Mesendoderm (in vitro differentiated cells): ENCODE data around the gene OPN4.
A peak's percentile ranks its signal among the peaks of the same experiment; 100 is the strongest.

Experiments used
- DNase-seq: peaks from one replicate; pipeline ENCODE4 v3.0.0; 2013
- H2AK5ac ChIP-seq: 2 replicates; pipeline ENCODE4 v1.6.1; 2013; ENCODE audit warnings: low read length, inconsistent platforms
- H2BK120ac ChIP-seq: 2 replicates; pipeline ENCODE4 v1.6.1; 2013; ENCODE audit warnings: low read depth, mild to moderate bottlenecking, low read length, moderate library complexity, mixed read lengths
- H2BK15ac ChIP-seq: replicated peaks from 2 replicates; pipeline ENCODE4 v1.6.1; 2013; ENCODE audit warnings: low read depth, mild to moderate bottlenecking, moderate library complexity
- H2BK5ac ChIP-seq: 2 replicates; pipeline ENCODE4 v1.6.1; 2013; ENCODE audit warnings: low read length, inconsistent platforms
- H3K18ac ChIP-seq: 2 replicates; pipeline ENCODE4 v1.6.1; 2013; ENCODE audit warnings: mild to moderate bottlenecking, low read length, mixed read lengths
- H3K23ac ChIP-seq: one replicate; pipeline ENCODE4 v1.6.1; 2013; ENCODE audit warnings: low read length
- H3K27ac ChIP-seq: 2 replicates; pipeline ENCODE4 v1.5.1; 2013; ENCODE audit warnings: low read depth, mild to moderate bottlenecking, inconsistent platforms, low read length, moderate library complexity
- H3K27me3 ChIP-seq: 2 replicates; pipeline ENCODE4 v1.6.1; 2013; ENCODE audit warnings: low read length, control low read depth, mild to moderate bottlenecking, inconsistent platforms; ENCODE audit not compliant: insufficient read depth, poor library complexity
- H3K36me3 ChIP-seq: 2 replicates; pipeline ENCODE4 v1.6.1; 2013; ENCODE audit warnings: low read length, inconsistent platforms; ENCODE audit not compliant: control insufficient read depth, insufficient read depth
- H3K4ac ChIP-seq: one replicate; pipeline ENCODE4 v1.6.1; 2013; ENCODE audit warnings: low read depth, mild to moderate bottlenecking, low read length, moderate library complexity
- H3K4me1 ChIP-seq: 2 replicates; pipeline ENCODE4 v1.6.1; 2013; ENCODE audit warnings: low read depth, low read length, inconsistent platforms; ENCODE audit not compliant: control insufficient read depth
- H3K4me2 ChIP-seq: 2 replicates; pipeline ENCODE4 v1.6.1; 2013; ENCODE audit warnings: low read length
- H3K4me3 ChIP-seq: 2 replicates; pipeline ENCODE4 v1.5.1; 2013; ENCODE audit warnings: mild to moderate bottlenecking, low read length
- H3K56ac ChIP-seq: one replicate; pipeline ENCODE4 v1.6.1; 2013; ENCODE audit warnings: low read length
- H3K79me1 ChIP-seq: 2 replicates; pipeline ENCODE4 v1.6.1; 2013; ENCODE audit warnings: low read length, inconsistent platforms
- H3K79me2 ChIP-seq: 2 replicates; pipeline ENCODE4 v1.6.1; 2013; ENCODE audit warnings: mild to moderate bottlenecking, low read length; ENCODE audit not compliant: control insufficient read depth, insufficient read depth
- H3K9ac ChIP-seq: 2 replicates; pipeline ENCODE4 v1.6.1; 2013; ENCODE audit warnings: low read length, inconsistent platforms
- H4K5ac ChIP-seq: one replicate; pipeline ENCODE4 v1.6.1; 2013; ENCODE audit warnings: low read length
- H4K8ac ChIP-seq: one replicate; pipeline ENCODE4 v1.6.1; 2013; ENCODE audit warnings: low read depth, mild to moderate bottlenecking, control low read depth, low read length, moderate library complexity
- WGBS: extraction: QIAGEN DNeasy Blood & Tissue Kit; methylation state at CpG from one replicate; pipeline ENCODE4 v1.1.7; 2013; ENCODE audit warnings: low lambda C conversion rate, missing lambda C conversion rate; ENCODE audit not compliant: insufficient coverage; ENCODE audit errors: extremely low coverage; 5-methylcytosine and 5-hydroxymethylcytosine counted together

OPN4 gene

DNA sequence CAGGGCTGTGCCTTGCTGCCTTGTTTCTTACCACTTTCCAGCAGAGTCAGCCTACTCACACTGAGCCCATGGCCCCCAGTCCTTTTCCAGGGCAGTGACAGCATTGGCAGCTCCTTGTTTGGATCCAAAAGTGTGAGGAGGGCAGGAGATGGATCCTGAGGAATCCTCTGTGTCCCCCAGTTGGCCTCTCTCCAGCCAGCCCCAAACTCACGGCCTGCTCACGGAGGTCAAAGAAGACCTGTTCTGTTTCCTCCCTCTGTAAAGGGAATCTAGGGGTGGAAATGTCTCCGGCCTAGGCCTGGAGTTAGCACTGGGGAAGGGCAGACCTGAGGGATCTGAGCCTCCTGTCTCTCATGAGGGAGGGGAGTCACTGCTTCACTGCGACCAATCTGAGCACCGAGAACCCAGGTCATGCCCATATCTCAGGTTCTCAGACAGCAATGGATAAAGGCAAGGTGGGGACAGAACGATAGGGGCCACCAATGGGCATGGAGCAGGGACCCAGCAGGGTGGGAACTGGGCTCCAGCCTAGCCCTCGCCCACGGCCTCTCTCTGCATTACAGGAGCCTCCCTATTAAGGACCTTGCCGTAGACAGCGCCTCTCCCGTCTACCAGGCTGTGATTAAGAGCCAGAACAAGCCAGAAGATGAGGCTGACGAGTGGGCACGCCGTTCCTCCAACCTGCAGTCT, 37.1 kb downstream of the OPN4 start:
- H3K4ac ChIP-seq = no peak overlapping the region
- no peak overlapping the region for H3K27ac ChIP-seq
- peak overlapping the region; percentile 47 for H3K56ac ChIP-seq
- H4K8ac ChIP-seq = no peak overlapping the region
- H3K4me3 ChIP-seq = no peak overlapping the region
- H3K79me1 ChIP-seq = no peaks in the 10 kb centered on the region
- no peak overlapping the region for H2BK120ac ChIP-seq
- H3K18ac ChIP-seq = no peak overlapping the region
- H3K9ac ChIP-seq = no peak overlapping the region
- H3K4me2 ChIP-seq = no peak overlapping the region
- H3K36me3 ChIP-seq = no peaks in the 10 kb centered on the region
- DNase-seq = no peak
- H2BK15ac ChIP-seq = no peak overlapping the region
- no peak overlapping the region for H2BK5ac ChIP-seq
- no peaks in the 10 kb centered on the region for H3K79me2 ChIP-seq
- no peaks in the 10 kb centered on the region for H3K27me3 ChIP-seq
- H3K4me1 ChIP-seq = peaks cover 7% of the 10 kb centered on the region
- H4K5ac ChIP-seq = no peak overlapping the region
- WGBS = no CpG with 5 or more reads among the region's 14 CpGs
- peak overlapping the region; percentile 71 for H2AK5ac ChIP-seq
- H3K23ac ChIP-seq = no peak overlapping the region

DNA sequence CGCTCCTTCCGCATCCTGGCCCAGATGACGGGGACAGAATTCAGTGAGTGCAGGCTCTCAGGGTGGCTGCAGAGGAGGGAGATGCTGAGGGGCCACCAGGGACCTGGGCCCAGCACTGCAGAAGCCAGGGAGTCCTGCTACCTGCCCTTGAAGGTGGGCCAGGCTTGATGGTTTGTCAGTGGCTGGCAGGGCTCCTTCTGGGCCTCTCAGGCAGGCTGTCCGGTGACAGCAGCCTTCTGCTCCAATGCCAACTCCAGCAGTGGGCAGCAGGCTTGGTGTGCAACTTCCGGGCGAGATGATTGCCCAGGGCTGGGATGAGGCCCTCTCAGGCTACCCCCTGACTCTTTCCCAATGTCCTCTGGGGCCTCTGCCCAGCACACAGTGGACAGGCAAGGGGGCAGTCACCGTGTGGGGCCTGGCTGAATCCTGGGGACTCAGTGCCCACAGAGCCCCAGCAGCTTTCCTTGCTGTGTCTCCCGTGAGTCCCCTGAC, 37.7 kb downstream of the OPN4 start:
- no peaks in the 10 kb centered on the region for H3K36me3 ChIP-seq
- no peak overlapping the region for H2AK5ac ChIP-seq
- H4K5ac ChIP-seq = no peak overlapping the region
- no peaks in the 10 kb centered on the region for H3K27me3 ChIP-seq
- no peaks in the 10 kb centered on the region for H3K79me1 ChIP-seq
- H3K4me1 ChIP-seq = peaks cover 7% of the 10 kb centered on the region
- H3K4me3 ChIP-seq = no peak overlapping the region
- no peaks in the 10 kb centered on the region for H3K79me2 ChIP-seq
- H2BK5ac ChIP-seq = no peak overlapping the region
- no peak overlapping the region for H4K8ac ChIP-seq
- no peak overlapping the region for H3K9ac ChIP-seq
- WGBS = no CpG with 5 or more reads among the region's 8 CpGs
- no peak overlapping the region for H3K18ac ChIP-seq
- no peak overlapping the region for H3K56ac ChIP-seq
- DNase-seq = no peak
- H2BK15ac ChIP-seq = no peak overlapping the region
- no peak overlapping the region for H3K4me2 ChIP-seq
- no peak overlapping the region for H3K23ac ChIP-seq
- no peak overlapping the region for H3K27ac ChIP-seq
- no peak overlapping the region for H3K4ac ChIP-seq
- H2BK120ac ChIP-seq = no peak overlapping the region

DNA sequence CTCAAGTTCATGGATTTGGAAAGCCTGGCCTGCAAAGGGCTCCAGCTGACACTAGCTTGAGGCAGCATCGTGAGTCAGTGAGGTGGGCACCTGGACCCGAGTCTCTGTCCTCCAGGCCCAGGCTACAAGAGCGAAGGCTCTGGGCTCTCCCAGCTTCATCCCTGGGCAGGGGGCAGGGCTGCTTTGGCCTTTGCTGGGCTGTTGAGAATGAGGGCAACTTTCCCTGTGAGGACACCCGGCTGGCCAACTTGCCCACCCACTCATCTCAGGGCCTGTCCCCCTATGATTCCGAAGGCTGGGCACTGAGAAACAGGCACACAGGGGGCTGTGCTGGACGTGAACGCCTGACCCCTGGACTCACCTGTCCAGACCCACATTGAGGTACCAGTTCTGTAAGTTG, 38.3 kb downstream of the OPN4 start:
- H3K9ac ChIP-seq = no peak overlapping the region
- no peak overlapping the region for H3K4me3 ChIP-seq
- H3K4me2 ChIP-seq = no peak overlapping the region
- no peak overlapping the region for H2BK120ac ChIP-seq
- H3K27ac ChIP-seq = no peak overlapping the region
- H3K23ac ChIP-seq = no peak overlapping the region
- no peak overlapping the region for H3K18ac ChIP-seq
- H3K36me3 ChIP-seq = no peaks in the 10 kb centered on the region
- H4K5ac ChIP-seq = no peak overlapping the region
- H4K8ac ChIP-seq = no peak overlapping the region
- H3K4me1 ChIP-seq = peaks cover 7% of the 10 kb centered on the region
- no peaks in the 10 kb centered on the region for H3K79me2 ChIP-seq
- no peaks in the 10 kb centered on the region for H3K27me3 ChIP-seq
- no peak overlapping the region for H3K56ac ChIP-seq
- H3K4ac ChIP-seq = no peak overlapping the region
- no peaks in the 10 kb centered on the region for H3K79me1 ChIP-seq
- no peak overlapping the region for H2AK5ac ChIP-seq
- H2BK5ac ChIP-seq = no peak overlapping the region
- no peak for DNase-seq
- WGBS = no CpG with 5 or more reads among the region's 7 CpGs
- H2BK15ac ChIP-seq = no peak overlapping the region

DNA sequence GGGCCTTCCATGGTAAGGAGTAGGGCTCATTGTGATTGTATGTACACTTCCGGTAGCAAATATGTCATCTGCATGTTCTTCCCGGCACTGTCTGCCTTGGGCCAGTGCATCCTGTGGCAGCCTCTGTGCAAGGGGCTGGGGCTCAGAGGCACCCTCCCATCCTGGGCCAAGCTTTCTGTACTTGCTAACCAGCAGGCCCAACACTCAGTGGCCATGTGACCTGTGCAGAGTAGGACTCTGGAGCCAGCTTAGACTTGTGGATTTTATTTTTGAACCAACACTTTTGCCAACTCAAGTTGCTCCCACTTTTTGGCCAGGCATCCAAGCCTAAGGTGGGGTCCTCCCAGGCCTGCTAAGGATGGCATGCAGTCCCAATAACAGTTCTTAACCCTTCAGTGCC, 38.9 kb downstream of the OPN4 start:
- peaks cover 7% of the 10 kb centered on the region for H3K4me1 ChIP-seq
- no peak overlapping the region for H4K5ac ChIP-seq
- H3K27me3 ChIP-seq = no peaks in the 10 kb centered on the region
- no peak overlapping the region for H3K4me3 ChIP-seq
- no peak overlapping the region for H3K4me2 ChIP-seq
- no peak overlapping the region for H2BK120ac ChIP-seq
- no peaks in the 10 kb centered on the region for H3K79me1 ChIP-seq
- no CpG with 5 or more reads among the region's 2 CpGs for whole genome bisulfite sequencing
- H3K56ac ChIP-seq = peak overlapping the region; percentile 76
- H2BK5ac ChIP-seq = no peak overlapping the region
- H4K8ac ChIP-seq = no peak overlapping the region
- no peak overlapping the region for H3K27ac ChIP-seq
- no peak overlapping the region for H3K18ac ChIP-seq
- no peaks in the 10 kb centered on the region for H3K36me3 ChIP-seq
- DNase-seq = no peak
- H2BK15ac ChIP-seq = no peak overlapping the region
- no peak overlapping the region for H3K4ac ChIP-seq
- peak overlapping the region; percentile 16 for H3K9ac ChIP-seq
- H3K79me2 ChIP-seq = no peaks in the 10 kb centered on the region
- no peak overlapping the region for H3K23ac ChIP-seq
- H2AK5ac ChIP-seq = no peak overlapping the region

DNA sequence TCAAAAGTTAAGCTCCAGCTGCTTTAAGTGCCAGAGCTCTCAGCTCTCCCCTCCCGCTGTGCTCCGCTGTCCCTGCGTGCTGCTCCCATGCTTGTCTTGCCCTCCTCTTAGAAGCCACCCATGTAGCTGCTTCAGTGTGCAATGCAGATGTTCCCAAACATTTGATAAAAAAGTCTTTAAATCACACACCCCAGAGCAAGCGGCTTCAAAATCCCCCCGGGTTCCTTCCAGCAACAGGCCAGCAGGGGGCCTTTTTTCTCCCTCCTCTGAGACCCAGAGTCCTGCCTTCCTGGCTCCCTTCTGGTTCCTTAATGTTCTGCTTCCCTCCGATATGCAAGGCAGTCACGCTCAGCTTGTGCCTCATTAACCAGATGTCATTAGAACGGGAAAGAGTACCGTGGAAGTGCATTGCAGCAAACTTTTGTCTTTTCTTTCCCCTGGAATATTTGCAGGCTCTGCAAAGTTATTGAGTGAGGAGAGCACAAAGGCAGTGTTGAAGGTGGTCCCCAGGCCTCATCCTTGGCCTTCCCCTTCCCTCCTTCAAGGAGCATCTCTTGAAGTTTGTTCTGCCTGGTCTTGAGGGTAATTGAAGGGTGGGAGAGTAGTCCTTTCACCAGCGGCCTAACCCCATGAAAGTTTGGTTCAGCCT, 39.5 kb downstream of the OPN4 start:
- no peak overlapping the region for H4K8ac ChIP-seq

More for the DNA sequence above, 39.5 kb downstream of the OPN4 start:
- peak overlapping the region; percentile 30 for H2BK5ac ChIP-seq
- no peak overlapping the region for H2AK5ac ChIP-seq
- no peaks in the 10 kb centered on the region for H3K36me3 ChIP-seq
- no peak overlapping the region for H2BK120ac ChIP-seq
- no CpG with 5 or more reads among the region's 10 CpGs for WGBS
- H3K79me2 ChIP-seq = no peaks in the 10 kb centered on the region
- no peaks in the 10 kb centered on the region for H3K79me1 ChIP-seq
- peak overlapping the region; percentile 23 for H4K5ac ChIP-seq
- no peak overlapping the region for H3K4ac ChIP-seq
- peaks cover 7% of the 10 kb centered on the region for H3K4me1 ChIP-seq
- no peak overlapping the region for H2BK15ac ChIP-seq
- DNase-seq = peak; percentile 65
- peak overlapping the region; percentile 44 for H3K9ac ChIP-seq
- no peak overlapping the region for H3K27ac ChIP-seq
- H3K18ac ChIP-seq = no peak overlapping the region
- no peak overlapping the region for H3K4me3 ChIP-seq
- H3K27me3 ChIP-seq = no peaks in the 10 kb centered on the region
- H3K23ac ChIP-seq = no peak overlapping the region
- peak overlapping the region; percentile 76 for H3K56ac ChIP-seq
- no peak overlapping the region for H3K4me2 ChIP-seq
